HepG2 (cell line): ENCODE data around the gene CCM2. TPM values are rescaled to one million over a fixed set of nuclear protein-coding genes. Genes with fewer than 3 reads are reported as not detected.
A peak's percentile ranks its signal among the peaks of the same experiment; 100 is the strongest.

Experiments used
- ATAC-seq: fragments of 200-7000 bp; cut with Tn5 transposase; 3 replicates; pipeline ENCODE4 v1.9.1; 2020; ENCODE audit warnings: mild to moderate bottlenecking, moderate library complexity
- BruUV-seq: library from RNA; stranded (reverse); fragments of 400-500 nt; replicated peaks from 2 replicates; lab custom pipeline; 2021; lab: Mats Ljungman, UMichigan
- CTCF ChIA-PET: fragments of 300-600 bp; formaldehyde crosslinking; extraction: SDS; loops from one replicate; lab custom pipeline; 2021; ENCODE audit warnings: low total read pairs, inconsistent platforms, low intra/inter-chr PET ratio; lab: Yijun Ruan, JAX
- POLR2A ChIA-PET: fragments of 350-600 bp; sonication (Branson Sonifier 250); formaldehyde crosslinking; loops from one replicate; lab custom pipeline; 2020; ENCODE audit warnings: antibody characterized with exemption, inconsistent platforms; lab: Yijun Ruan, JAX
- DNase-seq: peaks from one replicate; pipeline ENCODE4 v3.0.0-alpha.2; 2015; ENCODE audit warnings: low spot score
- FAIRE-seq: peaks from 3 replicates; lab custom pipeline; 2011; peaks lifted over from hg19 to GRCh38; lab: Jason Lieb, UNC
- H2AFZ ChIP-seq: one replicate; pipeline ENCODE4 v1.6.1; 2011; ENCODE audit warnings: low read length, inconsistent platforms
- H3K27ac ChIP-seq: fragments of 300-600 bp; 3 replicates; pipeline ENCODE4 v1.8.0; 2011; ENCODE audit warnings: mixed run types, mild to moderate bottlenecking, mixed read lengths, low read length, inconsistent platforms; ENCODE audit not compliant: insufficient read depth; ENCODE audit errors: extremely low read length
- H3K27me3 ChIP-seq, 2 experiments: fragments of 200-600 bp in 1 of 2; 2 replicates in 1 of 2; 3 replicates in 1 of 2; pipeline versions ENCODE4 v1.6.0 to v1.8.0; 2011; ENCODE audit warnings: low read length in 2 of 2, mild to moderate bottlenecking in 2 of 2, moderate library complexity in 2 of 2, inconsistent platforms in 1 of 2; ENCODE audit not compliant: insufficient read depth in 2 of 2, control insufficient read depth in 1 of 2
- H3K36me3 ChIP-seq, 2 experiments: fragments of 200-600 bp in 1 of 2; replicated peaks in 1 of 2; 2 replicates in 1 of 2; 3 replicates in 1 of 2; pipeline versions ENCODE4 v1.5.1 to v1.8.0; 2011; ENCODE audit warnings: low read length in 2 of 2, inconsistent platforms in 1 of 2; ENCODE audit not compliant: insufficient read depth in 2 of 2, control insufficient read depth in 1 of 2
- H3K4me1 ChIP-seq: 2 replicates; pipeline ENCODE4 v1.5.1; 2012; ENCODE audit warnings: low read length, inconsistent platforms; ENCODE audit not compliant: insufficient read depth
- H3K4me2 ChIP-seq: 2 replicates; pipeline ENCODE4 v1.6.0; 2011; ENCODE audit warnings: low read depth, low read length, inconsistent platforms
- H3K4me3 ChIP-seq, 3 experiments: fragments of 200-600 bp in 1 of 3; sonication (generic), shearing (Covaris generic) in 1 of 3; replicated peaks in 1 of 3; 2 replicates each; pipeline ENCODE4 v1.5.1; 2011 to 2016; ENCODE audit warnings: low read length in 3 of 3, inconsistent platforms in 2 of 3, low read depth in 2 of 3, mild to moderate bottlenecking in 2 of 3, control low read depth in 1 of 3, mixed read lengths in 1 of 3; ENCODE audit not compliant: insufficient read depth in 1 of 3
- H3K79me2 ChIP-seq: one replicate; pipeline ENCODE4 v1.6.1; 2011; ENCODE audit warnings: low read length, inconsistent platforms; ENCODE audit not compliant: insufficient read depth
- H3K9ac ChIP-seq: 2 replicates; pipeline ENCODE4 v1.6.0; 2011; ENCODE audit warnings: mild to moderate bottlenecking, low read depth, low read length, inconsistent platforms; ENCODE audit not compliant: insufficient read depth
- H3K9me3 ChIP-seq: 2 replicates; pipeline ENCODE4 v1.5.1; 2012; ENCODE audit warnings: mild to moderate bottlenecking, low read length
- H4K20me1 ChIP-seq: 2 replicates; pipeline ENCODE4 v1.6.0; 2011; ENCODE audit warnings: inconsistent platforms, mild to moderate bottlenecking, low read length, moderate library complexity; ENCODE audit not compliant: insufficient read depth
- MAFF ChIP-seq: IDR thresholded peaks from 2 replicates; pipeline ENCODE4 v1.6.1; 2011; ENCODE audit warnings: low read depth, low read length, improper control_type of control experiment
- PCBP1 ChIP-seq: fragments of 200-400 bp; formaldehyde crosslinking; IDR thresholded peaks from 2 replicates; pipeline ENCODE4 v1.6.1; 2017; ENCODE audit warnings: mild to moderate bottlenecking, low read depth, low read length, borderline replicate concordance
- WGBS: methylation state at CpG from one replicate; pipeline ENCODE4 v1.1.6; 2017; ENCODE audit warnings: low lambda C conversion rate; 5-methylcytosine and 5-hydroxymethylcytosine counted together
- in situ Hi-C: cut with HindIII; loops from 2 replicates; pipeline ENCODE4 v1.10.0; 2017; ENCODE audit warnings: low pct_unique_long_range_greater_than_20kb; ENCODE audit not compliant: extremely low pct_ligation_motif_present
- intact Hi-C: fragments of 100-400 bp; cut with micrococcal nuclease; formaldehyde crosslinking; loops from one replicate; pipeline ENCODE4 v1.10.0; 2022; ENCODE audit not compliant: unreplicated experiment
- polyA plus RNA-seq, 8 experiments: library from polyadenylated mRNA; depleted of rRNA in 3 of 8; stranded (reverse) in 7 of 8; unstranded in 1 of 8; fragments of >200 nt; fragmentation: Illumina TruSeq in 4 of 8; extraction: Trizol in 4 of 8; gene quantifications; 2 replicates each; pipeline versions ENCODE4 v1.2.1 to v1.2.3, GENCODE V29; 2011 to 2016; ENCODE audit warnings: low read depth in 4 of 8, missing spikeins in 1 of 8, mixed read lengths in 1 of 8; ENCODE audit not compliant: insufficient read depth in 1 of 8
- total RNA-seq, 5 experiments: library from RNA; depleted of rRNA; stranded (reverse); fragments of >200 nt; fragmentation: Illumina TruSeq; extraction: Trizol; gene quantifications; 2 replicates each; pipeline ENCODE4 v1.2.3, GENCODE V29; 2016; ENCODE audit warnings: low read depth in 1 of 5
- TF ChIP-seq, protein P1 (sequence below): sonication (generic); formaldehyde crosslinking; IDR thresholded peaks from 2 replicates; pipeline ENCODE4 v1.4.0; 2020; ENCODE audit warnings: missing genetic modification reagents
- TF ChIP-seq, protein P2 (sequence below): sonication (generic); formaldehyde crosslinking; IDR thresholded peaks from 2 replicates; pipeline ENCODE4 v1.5.1; 2020; ENCODE audit warnings: mild to moderate bottlenecking, missing genetic modification reagents, moderate library complexity

CCM2 gene
- total and polyA plus RNA-seq, 2 of the 13 experiments (the other 11 are each of a cell fraction or from before 2014, with no cell fraction given): 13.7 to 15.8 TPM

DNA sequence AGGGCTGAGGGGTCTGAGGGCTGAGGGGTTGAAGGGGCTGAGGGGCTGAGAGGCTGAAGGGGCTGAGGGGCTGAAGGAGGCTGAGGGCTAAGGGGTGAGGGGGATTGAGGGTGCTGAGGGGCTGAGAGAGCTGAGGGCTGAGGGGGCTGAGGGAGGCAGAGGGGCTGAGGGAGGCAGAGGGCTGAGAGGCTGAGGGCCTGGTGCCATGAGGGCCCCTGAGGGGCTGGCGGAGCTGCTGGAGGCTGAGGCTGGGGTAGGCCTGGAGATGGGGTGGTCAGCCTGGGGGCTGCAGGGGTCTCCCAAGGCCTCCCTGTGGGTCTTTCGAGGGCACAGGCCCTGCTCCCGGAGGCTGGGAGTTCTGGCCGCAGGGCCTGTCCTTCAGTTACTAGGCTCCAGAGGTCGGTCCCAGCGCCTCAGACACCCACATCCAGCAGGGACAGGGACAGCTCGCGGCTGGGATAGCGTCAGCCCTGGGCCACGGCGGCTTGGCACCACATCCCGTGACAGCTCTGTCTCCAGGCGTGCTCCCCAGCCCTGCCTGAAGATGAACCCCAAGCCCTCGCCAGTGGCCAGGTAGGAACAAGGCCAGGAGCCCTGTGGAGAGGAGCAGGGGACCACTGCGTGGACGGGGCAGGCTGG, 38.0 kb upstream of the CCM2 start:
- in situ Hi-C loops (loop anchor here (25.0 kb wide), 1 partner anchor 300 kb away; no protein-coding TSS in a partner anchor), intact Hi-C loops (no loop called here)
- Histone ChIP-seq H2AFZ (no peak overlapping the region), H3K36me3 (no peaks in the 10 kb centered on the region), H3K79me2 (no peaks in the 10 kb centered on the region), H3K27me3 (peaks cover 1 to 11% of the 10 kb centered on the region in 2 experiments; a peak in 2 of 5 replicates), H4K20me1 (no peaks in the 10 kb centered on the region), H3K4me3 (no peak overlapping the region), H3K9me3 (no peaks in the 10 kb centered on the region), H3K9ac (no peak overlapping the region), H3K4me2 (no peak overlapping the region; the same call in 1 of the 2 replicates), H3K27ac (no peak overlapping the region), H3K4me1 (peaks cover 12% of the 10 kb centered on the region)
- POLR2A ChIA-PET: interaction anchor here (0.8 kb wide), 1 partner anchor 10 kb away, joined by 7 read pairs; no protein-coding TSS in a partner anchor
- CTCF ChIA-PET: no interaction called here
- TF ChIP-seq MAFF: no peak
- TF ChIP-seq, protein P1, sequence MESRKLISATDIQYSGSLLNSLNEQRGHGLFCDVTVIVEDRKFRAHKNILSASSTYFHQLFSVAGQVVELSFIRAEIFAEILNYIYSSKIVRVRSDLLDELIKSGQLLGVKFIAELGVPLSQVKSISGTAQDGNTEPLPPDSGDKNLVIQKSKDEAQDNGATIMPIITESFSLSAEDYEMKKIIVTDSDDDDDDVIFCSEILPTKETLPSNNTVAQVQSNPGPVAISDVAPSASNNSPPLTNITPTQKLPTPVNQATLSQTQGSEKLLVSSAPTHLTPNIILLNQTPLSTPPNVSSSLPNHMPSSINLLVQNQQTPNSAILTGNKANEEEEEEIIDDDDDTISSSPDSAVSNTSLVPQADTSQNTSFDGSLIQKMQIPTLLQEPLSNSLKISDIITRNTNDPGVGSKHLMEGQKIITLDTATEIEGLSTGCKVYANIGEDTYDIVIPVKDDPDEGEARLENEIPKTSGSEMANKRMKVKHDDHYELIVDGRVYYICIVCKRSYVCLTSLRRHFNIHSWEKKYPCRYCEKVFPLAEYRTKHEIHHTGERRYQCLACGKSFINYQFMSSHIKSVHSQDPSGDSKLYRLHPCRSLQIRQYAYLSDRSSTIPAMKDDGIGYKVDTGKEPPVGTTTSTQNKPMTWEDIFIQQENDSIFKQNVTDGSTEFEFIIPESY (CRISPR knock-in tag): peak; percentile 52; the same call in 1 of the 2 replicates
- TF ChIP-seq PCBP1: 0 out of 2 replicates have a peak, but pooled peaks have one; percentile 33
- TF ChIP-seq, protein P2, sequence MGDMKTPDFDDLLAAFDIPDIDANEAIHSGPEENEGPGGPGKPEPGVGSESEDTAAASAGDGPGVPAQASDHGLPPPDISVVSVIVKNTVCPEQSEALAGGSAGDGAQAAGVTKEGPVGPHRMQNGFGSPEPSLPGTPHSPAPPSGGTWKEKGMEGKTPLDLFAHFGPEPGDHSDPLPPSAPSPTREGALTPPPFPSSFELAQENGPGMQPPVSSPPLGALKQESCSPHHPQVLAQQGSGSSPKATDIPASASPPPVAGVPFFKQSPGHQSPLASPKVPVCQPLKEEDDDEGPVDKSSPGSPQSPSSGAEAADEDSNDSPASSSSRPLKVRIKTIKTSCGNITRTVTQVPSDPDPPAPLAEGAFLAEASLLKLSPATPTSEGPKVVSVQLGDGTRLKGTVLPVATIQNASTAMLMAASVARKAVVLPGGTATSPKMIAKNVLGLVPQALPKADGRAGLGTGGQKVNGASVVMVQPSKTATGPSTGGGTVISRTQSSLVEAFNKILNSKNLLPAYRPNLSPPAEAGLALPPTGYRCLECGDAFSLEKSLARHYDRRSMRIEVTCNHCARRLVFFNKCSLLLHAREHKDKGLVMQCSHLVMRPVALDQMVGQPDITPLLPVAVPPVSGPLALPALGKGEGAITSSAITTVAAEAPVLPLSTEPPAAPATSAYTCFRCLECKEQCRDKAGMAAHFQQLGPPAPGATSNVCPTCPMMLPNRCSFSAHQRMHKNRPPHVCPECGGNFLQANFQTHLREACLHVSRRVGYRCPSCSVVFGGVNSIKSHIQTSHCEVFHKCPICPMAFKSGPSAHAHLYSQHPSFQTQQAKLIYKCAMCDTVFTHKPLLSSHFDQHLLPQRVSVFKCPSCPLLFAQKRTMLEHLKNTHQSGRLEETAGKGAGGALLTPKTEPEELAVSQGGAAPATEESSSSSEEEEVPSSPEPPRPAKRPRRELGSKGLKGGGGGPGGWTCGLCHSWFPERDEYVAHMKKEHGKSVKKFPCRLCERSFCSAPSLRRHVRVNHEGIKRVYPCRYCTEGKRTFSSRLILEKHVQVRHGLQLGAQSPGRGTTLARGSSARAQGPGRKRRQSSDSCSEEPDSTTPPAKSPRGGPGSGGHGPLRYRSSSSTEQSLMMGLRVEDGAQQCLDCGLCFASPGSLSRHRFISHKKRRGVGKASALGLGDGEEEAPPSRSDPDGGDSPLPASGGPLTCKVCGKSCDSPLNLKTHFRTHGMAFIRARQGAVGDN (CRISPR knock-in tag): peak; percentile 19
- peak; percentile 57 for ATAC-seq
- no peak for FAIRE-seq
- no peak for DNase-seq
- 90% methylated on average over 1 of the region's 16 CpGs for WGBS
- BruUV-seq: no TSS peak
